Superior temporal gyrus (tissue), 1 donor: Measurements from ENCODE around the gene SPATA33.
"Not testable (repeated sequence)": the region's sequence is repeated elsewhere in the genome, so short reads cannot be mapped to it uniquely, and the experiment has no call there.

Experiments
- DNase-seq: peaks from one replicate; pipeline ENCODE4 v3.0.0-alpha.2; 2016; ENCODE audit errors: extremely low spot score

SPATA33 gene

DNA sequence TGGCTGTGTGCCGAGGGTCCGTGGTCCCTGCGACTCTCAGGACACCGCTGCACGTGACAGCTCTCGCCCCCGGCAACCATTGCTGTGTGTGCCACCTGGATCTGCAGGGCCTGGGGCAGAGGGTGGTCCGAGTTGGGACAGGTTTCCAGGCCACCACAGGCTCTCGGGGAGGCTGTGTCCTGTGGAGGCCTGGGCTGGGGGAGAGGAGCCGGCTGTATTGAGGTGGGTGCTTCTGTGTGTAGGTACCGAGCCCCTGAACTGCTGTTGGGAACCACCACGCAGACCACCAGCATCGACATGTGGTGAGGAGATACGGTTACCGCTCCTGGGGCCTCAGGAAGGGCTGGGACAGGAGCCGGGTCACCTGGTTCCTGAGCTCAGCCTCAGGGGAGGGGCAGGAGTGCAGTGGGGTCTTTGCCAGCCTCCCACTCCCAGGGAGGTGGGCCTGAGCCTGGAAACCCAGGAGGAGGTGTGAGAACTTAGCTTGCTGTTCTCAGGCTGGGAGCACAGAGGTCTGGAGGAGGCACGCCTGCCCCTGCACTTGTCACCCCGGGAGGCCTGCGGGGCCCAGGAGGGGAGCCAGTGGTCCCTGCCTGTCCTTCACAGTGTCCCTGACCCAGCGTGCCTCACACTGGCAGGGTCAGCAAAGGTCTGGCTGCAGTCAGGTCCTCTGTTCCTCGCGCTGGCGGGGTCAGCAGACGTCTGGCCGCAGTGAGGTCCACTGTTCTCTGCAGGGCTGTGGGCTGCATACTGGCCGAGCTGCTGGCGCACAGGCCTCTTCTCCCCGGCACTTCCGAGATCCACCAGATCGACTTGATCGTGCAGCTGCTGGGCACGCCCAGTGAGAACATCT is 36.5 kb downstream of the SPATA33 start:
- DNase-seq: no peak

DNA sequence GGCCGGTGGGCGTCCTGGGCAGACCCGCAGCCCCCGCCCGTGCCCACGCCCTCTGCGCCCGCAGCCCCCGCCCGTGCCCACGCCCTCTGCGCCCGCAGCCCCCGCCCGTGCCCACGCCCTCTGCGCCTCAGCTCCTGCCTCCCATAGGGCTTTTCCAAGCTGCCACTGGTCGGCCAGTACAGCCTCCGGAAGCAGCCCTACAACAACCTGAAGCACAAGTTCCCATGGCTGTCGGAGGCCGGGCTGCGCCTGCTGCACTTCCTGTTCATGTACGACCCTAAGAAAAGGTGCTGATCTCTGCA is 37.1 kb downstream of the SPATA33 start:
- not testable (repeated sequence) for DNase-seq

DNA sequence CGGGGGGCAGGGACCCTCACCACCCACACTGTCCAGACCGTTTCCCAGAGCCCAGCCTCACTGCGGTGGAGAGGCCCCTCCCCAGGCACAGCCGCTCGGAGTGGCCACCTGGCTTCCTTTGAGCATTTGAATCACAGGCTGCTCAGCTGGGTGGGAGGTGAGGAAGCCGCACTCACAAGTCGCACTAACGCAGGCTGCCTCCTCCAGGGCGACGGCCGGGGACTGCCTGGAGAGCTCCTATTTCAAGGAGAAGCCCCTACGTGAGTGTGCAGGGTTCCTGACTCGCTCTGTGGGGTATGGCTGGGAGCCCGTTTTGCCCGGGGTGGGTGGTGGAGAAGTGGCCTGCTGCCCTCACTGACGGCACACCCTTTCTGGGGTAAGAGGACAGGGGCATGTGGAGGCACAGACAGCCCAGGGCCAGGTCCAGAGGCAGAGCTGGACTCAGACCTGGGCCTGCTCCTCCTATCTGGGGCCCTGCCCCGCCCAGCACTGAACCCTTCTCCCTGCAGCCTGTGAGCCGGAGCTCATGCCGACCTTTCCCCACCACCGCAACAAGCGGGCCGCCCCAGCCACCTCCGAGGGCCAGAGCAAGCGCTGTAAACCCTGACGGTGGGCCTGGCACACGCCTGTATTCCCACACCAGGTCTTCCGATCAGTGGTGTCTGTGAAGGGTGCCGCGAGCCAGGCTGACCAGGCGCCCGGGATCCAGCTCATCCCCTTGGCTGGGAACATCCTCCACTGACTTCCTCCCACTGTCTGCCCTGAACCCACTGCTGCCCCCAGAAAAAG is 37.6 kb downstream of the SPATA33 start:
- DNase-seq: no peak

DNA sequence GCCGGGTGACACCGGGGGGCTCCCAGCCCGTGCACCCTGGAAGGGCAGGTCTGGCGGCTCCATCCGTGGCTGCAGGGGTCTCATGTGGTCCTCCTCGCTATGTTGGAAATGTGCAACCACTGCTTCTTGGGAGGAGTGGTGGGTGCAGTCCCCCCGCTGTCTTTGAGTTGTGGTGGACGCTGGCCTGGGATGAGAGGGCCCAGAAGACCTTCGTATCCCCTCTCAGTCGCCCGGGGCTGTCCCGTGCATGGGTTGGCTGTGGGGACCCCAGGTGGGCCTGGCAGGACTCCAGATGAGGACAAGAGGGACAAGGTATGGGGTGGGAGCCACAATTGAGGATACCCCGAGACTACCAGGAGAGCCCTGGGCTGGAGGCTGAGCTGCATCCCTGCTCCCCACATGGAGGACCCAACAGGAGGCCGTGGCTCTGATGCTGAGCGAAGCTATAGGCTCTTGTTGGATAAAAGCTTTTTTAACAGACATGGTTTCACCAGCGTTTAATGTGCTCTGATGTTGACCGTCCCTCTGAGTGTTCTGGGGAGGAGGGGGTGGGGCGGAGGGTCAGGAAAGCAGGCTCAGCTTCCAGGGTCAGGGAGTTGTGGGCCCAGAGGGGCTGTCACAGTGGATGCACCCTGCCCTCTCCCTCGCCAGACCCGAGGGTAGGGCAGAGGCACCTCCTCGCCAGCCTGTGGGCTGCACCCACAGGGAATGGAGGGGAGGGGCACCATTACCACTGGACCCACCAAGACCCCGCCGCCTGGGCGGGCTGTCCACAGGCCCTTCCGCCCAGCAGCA is 38.4 kb downstream of the SPATA33 start:
- DNase-seq: no peak

DNA sequence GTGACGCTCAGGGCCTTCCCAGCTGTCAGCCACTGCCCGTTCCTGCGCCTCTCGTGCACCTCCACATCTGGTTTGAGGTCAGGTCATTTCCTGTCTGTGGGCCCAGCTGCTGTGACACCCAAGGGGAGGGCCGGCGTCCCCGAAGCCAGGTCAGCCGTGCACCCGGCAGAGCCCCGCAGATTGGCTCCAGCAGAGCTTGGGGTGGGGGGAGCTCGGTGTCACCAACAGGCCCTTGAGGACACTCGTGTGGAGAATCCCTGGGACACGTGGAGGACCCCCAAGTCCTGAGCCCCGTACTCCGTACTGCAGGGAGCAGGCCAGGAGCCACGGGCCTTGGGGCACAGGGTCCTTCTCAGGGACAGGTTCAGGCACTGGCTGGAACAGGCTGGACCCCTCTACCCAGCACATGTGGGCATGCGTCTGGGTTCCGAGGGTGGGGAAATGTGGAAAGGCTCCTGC is 39.1 kb downstream of the SPATA33 start:
- no peak for DNase-seq

DNA sequence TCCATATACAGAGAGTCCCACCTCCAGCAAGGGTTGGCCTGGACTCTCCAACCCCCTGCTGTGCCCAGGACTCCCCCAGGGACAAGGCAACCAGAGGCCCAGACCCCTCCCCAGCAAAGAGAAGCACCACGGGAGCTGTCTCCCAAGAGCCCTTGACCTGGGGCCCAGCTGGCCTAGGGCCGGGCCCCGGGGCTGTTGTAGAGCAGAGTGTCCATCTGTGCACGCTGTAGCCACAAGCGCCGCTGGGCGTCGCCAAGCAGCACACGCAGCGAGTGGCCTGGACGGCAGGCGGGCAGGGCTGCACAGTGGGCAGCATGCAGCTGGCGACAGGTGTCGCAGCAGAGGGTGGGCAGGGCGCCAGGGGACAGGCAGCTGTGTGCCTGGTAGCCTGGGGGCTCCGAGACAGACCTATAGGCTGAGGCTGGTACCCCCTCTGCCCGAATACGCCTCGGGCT is 39.6 kb downstream of the SPATA33 start:
- no peak for DNase-seq

DNA sequence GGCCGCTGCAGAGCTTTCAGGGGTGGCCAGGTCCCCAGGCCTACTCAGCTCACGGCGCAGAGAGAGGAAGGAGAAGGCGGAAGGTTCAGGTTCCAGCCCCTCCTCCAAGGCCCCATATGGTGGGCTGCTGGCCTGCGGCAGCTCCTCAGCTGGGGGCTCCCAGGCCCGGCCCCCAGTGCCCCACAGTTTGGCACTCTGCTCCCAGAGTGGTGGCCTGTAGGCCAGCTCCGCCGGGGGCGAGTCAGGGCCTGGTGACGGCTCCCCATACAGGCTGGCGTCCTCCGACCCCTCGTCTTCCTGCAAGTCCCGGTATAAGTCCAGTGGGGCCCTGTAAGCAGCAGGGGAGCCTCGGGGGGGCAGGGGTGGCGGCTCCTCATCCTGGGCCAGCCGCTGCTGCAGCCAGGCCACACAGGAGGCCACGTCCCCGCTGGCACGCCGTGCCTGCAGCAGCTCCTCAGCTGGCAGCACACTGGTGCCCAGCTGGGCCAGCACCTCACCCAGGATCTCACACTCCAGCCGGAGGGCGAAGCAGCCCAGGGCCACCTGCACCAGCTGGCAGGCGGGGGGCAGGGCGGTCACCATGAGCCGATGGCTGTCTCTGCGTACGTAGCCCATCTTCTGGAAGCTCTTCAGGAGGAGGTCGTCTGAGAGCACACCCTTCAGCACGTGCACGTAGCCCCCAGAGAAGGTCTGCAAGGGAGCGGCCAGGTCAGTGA is 40.1 kb downstream of the SPATA33 start:
- no peak for DNase-seq

DNA sequence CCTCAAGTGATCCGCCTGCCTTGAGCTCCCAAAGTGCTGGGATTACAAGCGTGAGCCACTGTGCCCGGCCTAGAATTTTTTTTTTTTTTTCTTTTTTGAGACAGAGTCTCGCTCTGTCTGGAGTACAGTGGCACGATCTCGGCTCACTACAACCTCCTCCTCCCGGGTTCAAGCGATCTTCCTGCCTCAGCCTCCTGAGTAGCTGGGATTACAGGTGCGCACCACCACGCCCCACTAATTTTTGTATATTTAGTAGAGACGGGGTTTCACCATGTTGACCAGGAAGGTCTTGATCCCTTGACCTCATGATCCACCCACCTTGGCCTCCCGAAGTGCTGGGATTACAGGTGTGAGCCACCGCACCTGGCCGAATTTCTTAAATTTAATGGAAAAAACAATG is 41.1 kb downstream of the SPATA33 start:
- DNase-seq: not testable (repeated sequence)

DNA sequence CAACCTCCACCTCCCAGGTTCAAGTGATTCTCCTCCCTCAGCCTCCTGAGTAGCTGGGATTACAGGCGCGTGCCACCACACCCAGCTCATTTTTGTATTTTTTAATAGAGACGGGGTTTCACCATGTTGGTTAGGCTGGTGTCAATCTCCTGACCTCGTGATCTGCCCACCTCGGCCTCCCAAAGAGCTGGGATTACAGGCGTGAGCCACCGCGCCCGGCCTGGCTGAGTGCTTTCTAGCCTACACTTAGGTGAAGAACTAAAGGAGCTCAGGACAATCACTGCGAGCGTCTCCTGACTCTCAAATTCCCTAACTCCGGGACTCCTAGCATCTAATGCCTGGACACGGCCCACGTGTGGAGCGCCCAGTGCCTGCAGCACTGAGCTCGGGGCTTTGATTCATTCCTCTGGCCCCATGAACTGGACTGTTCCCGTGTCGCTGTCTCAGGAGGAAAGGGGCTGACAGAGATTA is 42.0 kb downstream of the SPATA33 start:
- not testable (repeated sequence) for DNase-seq

DNA sequence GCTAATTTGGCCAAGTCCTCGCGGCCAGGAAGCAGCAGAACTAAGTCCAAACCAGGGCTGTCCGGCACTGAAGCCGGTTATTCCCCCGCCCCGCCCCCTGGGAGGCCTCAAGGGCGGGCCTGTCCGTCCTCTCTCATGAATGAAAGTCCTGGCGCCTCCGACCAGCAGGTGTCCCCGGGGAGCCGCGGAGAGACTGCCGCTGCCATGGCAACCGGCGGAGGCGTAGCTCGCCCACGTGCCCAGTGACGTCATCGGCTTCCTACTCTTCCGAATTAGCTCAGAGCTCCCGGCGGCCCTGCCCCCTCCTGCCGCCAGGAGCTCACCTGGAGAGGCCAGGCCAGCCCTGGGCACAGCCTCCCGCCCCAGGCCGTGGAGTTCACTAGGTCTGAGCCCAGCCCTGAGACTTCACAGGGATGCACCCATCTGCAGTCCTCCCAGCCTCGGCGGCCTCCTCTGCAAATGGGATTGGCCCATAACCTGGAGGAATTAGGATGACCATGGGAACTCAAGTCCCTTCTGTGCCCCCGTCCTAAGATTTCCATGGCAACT is 42.5 kb downstream of the SPATA33 start:
- DNase-seq: peak; percentile 99

DNA sequence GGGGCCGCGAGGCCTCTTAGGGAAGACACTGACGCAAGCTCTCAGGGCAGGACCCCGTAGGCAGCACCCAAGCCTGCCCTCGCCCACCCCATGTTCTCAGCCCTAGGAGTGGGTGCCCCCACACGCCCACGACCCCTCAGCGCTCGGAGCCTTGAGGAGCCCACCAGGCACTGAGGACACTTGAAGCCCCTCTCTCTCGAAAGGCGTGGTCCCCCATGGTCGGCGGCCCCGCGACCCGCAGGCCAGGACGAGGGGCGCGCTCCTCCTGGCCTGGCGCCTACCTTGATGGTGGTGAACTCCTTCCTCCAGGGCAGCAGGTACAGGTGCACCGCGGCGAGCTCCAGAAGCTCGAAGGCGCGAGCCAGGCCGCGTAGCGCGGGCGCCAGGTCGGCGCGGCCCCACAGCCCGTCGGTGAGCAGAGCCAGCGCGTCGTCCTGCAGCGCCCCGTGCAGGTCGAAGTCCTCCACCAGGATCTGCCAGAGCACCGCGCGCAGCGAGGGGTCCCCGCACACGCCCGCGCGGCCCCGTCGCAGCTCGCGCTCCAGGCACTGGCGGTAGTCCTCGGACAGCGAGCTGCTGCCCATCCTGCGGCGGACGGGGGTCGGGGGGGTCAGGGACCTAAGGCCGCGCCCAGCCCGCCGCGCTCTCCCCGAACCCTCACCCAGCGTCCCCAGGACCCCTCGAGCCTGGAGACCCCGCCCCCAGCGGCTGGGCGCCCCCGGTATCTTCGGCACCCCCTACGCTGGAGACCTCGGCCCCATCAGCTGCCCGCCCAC is 43.2 kb downstream of the SPATA33 start:
- DNase-seq: no peak

DNA sequence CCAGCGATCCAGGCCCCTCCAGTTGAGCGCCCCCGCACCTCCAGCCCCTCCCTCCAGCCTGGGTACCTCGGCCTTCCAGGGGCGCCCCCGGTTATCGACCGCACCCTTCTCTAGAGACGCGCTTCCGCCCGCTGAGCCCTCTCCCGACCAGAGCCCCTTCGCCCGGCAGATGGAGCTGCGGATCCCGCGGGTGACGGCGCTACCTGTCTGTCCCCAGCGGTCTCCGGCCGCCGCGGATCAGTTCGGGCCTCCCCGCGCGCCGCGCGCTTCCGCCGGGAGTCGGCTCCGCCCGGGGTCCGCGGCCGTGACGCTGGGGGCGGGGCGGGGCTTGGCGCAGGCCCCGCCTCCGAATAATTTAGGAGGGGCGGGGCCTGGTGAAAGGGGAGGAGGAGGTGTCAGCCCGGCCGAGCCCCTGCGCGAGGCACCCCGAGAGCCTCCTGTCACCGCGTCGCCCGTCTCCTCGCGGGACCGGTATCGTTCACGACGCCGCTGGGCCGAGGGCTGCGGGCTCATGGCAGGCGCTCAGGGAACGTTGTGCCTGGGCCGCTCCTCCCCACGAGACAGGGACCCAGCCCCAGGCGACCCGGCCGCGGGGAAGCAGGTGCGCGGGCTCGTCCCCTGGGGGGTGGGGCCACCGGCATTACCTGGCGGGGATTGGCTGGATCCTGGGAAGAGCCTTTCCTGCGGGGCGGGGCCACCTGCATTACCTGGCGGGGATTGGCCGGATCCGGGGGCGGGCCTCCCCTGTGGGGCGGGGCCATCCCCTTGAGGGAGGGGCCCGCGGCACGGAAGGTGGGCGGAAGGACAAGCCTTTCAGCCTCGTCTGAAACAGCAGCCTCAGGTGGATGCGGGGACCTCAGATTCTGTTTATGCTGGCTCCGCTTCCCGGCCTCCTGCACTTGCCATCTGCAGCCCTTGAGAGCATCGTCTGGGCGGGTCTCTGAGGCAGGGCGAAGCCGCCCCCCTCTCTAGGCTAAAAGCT is 44.1 kb downstream of the SPATA33 start, which contains the start of gene SPATA2L:
Gene SPATA2L, minus strand, starts transcription at position 281 of the 982 bp plus-strand sequence. CDS start 473 bp downstream, outside the sequence.
- DNase-seq: peak; percentile 66

DNA sequence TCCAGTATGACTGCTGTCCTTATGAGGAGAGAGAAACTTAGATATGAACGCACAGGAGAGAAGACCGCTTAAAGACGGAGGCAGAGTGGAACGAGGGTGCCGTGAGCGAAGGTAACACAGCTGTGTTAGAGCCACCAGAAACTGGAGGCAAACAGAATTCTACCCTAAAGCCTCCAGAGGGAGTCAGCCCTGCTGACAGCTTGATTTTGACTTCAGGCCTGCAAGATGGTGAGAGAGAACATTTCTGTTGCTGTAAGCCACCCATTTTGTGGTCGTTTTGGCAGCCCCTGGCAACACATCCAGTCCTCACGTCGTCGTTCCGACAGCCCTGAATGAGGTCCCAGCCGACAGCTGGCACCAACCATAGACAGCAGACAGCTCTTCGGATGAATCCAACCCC is 46.6 kb downstream of the SPATA33 start:
- DNase-seq: no peak

DNA sequence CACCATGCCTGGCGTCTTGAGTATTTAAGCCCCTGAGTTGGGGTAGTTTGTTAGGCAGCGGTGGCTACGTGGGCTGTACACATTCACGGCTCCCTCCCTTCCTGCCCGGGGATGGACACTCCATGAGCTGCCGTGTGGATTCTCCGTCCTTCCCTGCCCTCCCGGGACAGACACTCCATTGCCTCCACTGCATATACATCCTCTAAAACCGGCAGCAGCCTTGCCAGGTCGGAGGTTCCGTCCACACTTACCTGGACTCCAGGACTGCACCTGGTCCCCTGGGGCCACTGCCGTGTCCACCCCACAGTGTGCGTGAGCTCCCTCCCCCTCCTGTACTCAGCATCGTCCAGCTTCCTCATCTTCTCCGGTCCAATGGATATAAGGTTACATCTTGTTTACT is 47.4 kb downstream of the SPATA33 start:
- no peak for DNase-seq

DNA sequence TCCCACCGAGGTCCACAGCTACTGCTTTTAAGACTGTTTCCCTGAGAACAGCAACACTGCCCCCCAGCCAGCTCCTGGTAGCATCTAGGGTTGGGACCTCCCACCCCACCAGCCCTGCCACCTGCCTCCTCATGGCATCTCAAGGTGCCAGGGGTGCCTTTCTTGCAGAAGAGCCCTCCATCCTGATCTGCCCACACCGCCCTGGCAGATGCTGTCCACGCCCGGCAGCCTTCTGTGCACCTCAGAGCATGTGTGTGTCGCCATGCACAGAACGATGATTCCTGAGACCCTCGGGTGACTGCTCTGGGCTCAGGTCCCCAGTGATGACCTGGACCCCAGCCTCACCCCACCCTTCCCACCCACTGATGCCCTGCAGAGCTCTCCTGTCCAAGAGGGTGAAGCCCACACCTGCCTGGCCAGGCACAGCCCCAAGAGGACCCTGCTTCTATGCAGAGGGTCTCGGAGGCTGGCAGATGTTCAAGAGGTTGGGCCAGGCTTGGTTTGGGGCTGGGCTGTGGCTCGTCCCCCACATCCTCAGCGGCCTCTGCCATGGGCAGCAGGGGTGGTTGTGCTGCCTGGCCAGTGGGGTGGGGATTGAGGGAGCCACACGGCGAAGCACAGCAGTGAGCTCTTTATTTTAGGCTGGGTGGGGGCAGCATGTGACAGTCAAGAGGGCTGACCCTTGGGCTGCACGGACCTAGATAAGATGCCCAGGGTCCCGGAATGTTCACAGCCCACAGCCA is 49.1 kb downstream of the SPATA33 start:
- DNase-seq: no peak

DNA sequence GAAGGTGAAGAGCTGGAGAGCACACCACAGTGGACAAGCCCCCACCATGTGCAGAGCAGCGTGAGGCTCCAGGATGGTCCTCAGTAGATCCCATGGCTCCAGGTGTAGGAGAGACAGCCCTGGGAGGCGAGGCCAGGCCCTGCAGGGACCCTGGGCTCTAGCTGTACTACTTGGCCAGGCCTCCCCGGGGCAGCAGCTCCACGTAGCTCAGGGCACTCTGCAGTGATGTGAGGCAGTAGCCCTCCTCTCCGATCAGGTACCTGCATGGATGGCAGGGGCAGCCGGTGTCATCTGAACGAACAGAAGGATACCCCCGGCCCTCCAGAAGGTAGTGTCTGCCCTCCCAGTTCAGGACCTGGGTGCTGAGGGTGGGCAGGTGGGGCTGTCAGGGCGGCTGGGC is 50.1 kb downstream of the SPATA33 start:
- DNase-seq: no peak

DNA sequence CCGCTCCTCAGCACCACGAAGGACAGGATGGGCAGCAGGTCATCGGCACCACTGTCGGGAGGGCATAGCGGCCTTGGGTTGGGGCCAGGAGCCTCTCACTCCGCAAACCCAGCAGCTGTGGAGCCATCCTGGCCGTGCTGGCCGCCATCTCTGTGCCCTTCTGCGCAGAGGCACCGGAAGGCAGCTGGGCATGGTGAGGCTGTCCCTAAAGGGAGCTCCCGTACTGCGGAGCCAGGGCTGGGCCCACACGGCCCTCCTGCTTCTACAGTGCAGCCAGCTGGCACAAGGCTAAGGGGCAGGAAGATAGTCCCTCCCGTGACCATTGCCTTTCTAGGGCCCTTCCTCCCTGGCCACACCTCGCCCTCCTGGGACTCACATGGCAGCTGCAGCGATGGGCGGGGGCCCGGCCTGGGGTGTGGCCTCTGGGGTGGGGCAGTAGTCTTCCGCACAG is 50.9 kb downstream of the SPATA33 start:
- DNase-seq: no peak

DNA sequence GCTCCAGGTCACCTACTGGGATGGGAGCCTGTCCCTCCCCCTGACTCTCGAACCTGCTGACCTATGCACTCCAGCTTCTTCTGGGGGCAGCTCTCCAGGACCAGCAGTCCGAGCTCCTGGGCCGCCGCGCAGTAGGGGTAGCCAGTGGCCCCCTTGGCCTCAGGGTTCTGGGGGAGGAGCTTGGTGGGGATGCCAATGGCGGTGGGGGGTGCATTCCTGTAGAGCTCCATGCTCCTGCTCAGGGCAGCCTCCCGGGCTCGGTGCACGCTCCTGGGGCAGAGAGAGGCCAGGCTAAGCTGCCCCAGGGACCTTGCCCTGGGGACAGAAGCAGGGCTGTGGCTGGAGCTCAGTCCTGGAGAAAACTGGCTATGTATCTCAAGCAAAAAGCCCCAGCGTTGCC is 51.5 kb downstream of the SPATA33 start:
- no peak for DNase-seq
